ENCODE data around the gene SNCAIP.
"Not testable (repeated sequence)": the region's sequence is repeated elsewhere in the genome, so short reads cannot be mapped to it uniquely, and the experiment has no call there.

Gene SNCAIP

DNA sequence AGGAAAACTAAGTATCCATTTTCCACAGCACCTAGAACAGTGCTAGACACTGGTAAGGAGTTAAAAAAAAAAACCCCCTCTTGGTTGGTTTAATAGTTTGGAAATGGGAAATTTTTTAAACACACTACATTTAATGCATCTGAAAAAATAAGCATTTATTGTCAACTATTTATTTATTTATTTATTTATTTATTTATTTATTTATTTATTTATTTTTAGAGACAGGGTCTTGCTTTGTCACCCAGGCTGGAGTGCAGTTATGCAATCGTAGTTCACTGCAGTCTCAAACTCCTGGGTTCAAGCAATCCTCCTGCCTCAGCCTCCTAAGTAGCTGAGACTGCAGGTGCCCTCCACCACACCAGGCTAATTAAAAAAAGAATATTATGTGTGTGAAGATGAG, 51.6 kb downstream of the SNCAIP start:
- DNase-seq: no peak

DNA sequence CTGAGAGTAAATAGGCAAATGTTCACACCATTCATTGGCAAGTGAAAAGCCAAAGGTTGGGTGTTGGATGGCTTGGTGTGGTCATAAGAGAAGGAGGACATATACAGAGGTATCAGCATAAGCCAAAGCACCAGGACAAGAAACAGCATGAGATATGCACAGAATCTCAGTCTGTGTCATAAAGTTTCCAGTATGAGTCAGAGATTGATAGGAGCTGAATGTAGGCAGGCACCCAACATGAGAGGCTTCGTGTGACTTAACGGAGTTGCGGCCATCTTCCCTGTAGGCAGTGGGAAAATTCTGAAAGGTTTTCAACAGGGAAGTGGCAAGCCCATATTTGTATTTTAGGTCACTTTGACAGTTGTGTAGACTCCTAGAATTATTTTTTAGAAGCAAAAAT, 54.5 kb downstream of the SNCAIP start:
- DNase-seq: peak; percentile 5

GRCh38 chr5:122367456-122367855, 55.4 kb downstream of the SNCAIP start:
- DNase-seq: no peak

DNA sequence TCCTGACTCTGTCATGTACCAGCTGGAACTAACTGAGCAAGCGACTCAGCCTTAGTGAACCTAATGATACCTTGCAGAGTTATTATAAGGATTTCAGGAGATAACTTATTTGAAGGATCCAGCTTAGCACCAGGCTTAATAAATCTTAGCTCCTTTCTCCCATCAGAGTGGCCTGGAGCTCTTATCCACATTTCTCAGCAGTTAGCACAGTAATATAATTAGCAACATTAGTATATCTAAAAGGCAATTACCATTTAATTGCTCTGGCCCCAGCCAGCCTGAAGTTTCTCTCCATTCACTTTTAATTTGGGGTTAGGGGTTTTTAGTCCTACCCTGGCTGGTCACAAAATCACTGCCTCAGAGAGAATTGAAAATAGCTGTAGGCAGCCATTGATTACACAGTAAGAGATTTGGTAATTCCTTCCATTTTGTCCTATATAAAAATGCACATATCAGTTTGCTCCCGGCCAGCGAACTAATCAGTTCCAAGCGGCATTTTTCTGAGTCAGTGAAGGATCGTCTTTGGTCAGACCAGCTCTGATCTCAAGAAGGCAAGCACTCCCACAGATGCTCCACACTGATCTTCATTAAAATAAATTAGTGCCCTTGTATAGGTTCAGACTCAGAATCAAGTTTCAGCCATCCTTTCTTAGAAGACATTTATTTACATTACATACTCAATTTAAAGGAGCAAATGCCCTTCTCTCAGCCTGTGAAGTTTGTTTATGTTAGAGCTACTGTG, 56.6 kb downstream of the SNCAIP start:
- DNase-seq: no peak

GRCh38 chr5:122369253-122369815, 57.3 kb downstream of the SNCAIP start:
- no peak for DNase-seq

- no peak for DNase-seq
Observed at GRCh38 chr5:122371511-122372151, 59.6 kb downstream of the SNCAIP start.

GRCh38 chr5:122374110-122374509, 62.1 kb downstream of the SNCAIP start:
- no peak for DNase-seq

- DNase-seq: no peak
Observed at GRCh38 chr5:122375801-122376200, 63.8 kb downstream of the SNCAIP start.

DNA sequence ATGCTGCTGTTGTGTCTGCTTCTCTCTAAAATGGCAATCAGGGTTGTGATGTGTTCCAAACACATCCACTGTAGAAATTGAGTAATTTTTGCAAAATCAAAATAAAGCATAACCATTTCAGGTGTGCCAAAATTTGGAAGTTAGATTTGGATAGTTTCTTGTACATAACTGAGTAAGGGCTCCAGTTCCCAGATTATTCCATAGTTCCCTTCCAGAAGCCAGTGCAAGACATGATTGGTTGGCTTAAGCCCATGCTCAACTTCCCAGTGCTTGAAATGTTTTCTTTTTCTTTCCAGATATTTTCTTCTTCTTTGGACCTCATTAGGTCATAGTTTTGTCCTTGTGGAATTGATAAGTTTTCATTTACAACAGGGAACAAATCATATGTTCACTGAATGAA, 64.2 kb downstream of the SNCAIP start:
- DNase-seq: no peak

DNA sequence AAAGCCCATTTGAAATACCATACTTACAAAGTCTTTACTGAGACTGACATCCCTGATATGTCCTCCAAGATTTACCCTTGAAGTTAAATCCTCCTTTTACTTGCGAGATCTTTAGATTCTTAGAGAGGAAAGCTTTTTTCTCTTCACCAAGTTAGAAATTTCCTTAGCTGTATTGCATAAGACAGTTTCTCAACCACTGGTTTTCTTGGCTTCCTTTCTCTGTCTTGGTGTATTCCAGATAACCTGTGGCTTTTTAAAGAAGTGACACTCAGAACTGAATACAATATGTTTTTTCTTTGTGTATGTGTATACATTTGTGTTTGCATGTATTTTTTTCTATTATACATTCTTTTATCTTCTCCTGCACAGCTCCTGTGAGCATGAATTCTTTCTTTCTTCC, 65.0 kb downstream of the SNCAIP start:
- no peak for DNase-seq

DNA sequence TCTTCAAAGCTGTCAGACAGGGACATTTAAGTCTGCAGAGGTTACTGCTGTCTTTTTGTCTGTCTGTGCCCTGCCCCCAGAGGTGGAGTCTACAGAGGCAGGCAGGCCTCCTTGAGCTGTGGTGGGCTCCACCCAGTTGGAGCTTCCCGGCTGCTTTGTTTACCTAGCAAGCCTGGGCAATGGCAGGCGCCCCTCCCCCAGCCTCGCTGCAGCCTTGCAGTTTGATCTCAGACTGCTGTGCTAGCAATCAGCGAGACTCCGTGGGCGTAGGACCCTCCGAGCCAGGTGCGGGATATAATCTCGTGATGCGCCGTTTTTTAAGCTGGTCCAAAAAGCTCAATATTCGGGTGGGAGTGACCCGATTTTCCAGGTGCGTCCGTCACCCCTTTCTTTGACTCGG, 70.9 kb downstream of the SNCAIP start:
- DNase-seq: not testable (repeated sequence)

DNA sequence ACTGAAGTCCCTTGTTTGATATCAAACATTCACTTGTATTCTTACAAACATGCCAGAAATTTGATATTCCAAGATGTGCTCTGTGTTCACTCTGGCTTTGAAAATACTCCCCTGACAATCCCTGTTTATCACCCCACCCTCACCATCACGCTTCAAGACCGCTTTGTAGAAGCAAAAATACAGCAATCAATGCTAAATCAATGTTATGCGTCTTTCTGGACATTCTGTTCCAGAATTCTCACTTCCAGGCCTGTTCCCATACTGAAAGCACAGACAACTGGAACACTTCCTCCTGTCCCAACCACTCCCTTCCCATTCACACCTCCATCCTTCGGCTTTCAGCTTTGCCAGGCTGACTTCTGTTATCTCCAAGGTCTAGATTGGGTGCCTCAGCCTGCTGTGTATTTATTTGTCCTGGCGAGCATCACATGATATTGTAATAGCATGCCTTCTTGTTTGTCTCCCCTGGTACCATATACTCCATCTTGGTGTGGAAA, 72.8 kb downstream of the SNCAIP start:
- DNase-seq: no peak

DNA sequence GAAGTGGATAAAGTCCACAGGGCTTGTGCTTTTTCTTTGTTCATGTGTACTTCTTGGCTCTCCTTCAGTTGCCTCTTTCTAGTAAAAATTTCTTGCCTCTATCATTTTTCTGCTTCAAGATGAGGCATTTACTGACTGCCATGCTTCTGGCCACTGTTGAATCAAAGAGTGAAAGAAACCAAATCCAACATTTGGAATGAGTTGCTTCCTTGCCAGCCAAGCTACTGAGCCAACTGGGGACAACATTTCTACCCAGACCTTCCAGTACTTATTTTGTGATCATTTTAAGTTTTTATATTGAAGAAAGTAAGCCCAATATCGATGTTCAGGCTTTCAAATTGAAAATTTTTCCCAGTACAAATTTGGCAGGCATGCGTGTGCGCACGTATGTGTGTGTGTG, 73.2 kb downstream of the SNCAIP start:
- DNase-seq: no peak

DNA sequence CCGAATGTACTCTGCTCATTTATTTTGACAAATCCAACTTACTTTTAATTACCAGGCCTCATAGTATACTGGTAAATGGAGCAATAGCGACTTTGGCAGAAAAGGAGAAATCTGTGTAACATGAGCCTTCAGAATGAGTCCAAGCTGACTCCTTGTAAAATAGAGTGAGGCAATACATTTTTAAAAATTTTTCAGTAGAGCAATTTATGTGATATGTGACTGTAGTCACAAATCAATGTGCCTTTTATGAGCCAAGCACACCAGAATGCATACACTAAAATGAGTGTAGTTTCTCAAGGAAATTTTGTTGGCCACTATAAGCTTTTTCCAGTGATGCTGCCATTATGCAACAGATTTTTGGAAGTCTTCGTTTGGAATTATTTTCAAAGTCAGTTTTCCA, 73.8 kb downstream of the SNCAIP start:
- DNase-seq: no peak

GRCh38 chr5:122390154-122390553, 78.1 kb downstream of the SNCAIP start:
- DNase-seq: no peak

- DNase-seq: no peak
Observed at GRCh38 chr5:122390694-122391093, 78.7 kb downstream of the SNCAIP start.

DNA sequence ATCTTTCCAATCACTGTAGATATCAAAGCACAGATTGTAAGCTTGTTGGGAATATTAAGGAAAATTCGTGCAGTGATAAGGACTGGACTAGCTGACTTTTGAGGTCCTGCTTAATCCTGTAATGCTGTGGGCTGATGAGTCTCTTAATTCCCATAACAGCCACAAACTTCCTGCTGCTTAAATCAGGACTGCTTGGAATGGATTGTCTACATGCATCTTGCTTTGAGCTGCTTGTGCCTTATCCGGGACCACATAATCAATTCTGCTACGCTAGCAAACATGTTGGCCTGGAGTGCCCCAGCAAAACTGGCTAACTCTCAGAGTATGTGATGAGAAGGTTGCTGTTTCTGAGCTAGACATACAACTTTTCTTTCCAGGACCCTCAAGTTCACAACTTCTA, 79.6 kb downstream of the SNCAIP start:
- DNase-seq: no peak

DNA sequence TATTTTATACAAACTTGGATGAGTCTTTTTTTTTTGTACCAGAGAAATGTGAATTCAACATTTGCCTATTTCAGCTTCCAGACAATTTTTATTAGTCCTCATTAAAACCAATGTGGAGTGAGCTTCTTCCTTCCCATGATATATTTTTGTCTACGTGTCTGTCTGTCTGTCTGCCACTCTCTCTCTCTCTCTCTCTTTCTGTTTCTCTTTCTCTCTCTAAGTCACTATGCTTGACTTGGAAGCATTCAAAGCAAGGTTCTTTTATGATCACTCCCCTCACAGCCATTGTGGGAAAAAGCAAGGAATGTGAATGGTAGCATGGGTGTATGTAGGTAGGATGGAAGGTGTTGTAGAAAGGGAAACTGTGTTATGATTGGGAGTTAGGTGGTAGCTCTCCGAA, 80.2 kb downstream of the SNCAIP start:
- no peak for DNase-seq

DNA sequence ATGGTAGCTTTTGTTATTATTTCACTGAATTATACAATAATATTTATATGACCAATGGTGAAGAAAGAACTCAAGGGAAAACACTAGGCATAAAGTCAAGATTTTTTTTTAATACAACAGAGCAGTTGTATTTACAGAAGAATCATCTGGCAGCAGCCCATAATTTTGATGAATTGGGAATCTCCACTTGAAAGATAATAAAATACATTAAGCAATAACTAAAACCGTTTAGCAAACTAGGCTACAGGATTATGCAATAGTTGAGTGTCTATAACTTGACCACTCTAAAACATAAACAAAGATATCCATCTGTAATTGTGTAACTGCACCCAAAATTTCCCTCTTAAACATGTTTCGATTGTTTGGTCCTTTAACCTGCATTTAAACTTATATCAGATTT, 80.8 kb downstream of the SNCAIP start:
- no peak for DNase-seq

GRCh38 chr5:122394284-122394930, 82.4 kb downstream of the SNCAIP start:
- DNase-seq: no peak

DNA sequence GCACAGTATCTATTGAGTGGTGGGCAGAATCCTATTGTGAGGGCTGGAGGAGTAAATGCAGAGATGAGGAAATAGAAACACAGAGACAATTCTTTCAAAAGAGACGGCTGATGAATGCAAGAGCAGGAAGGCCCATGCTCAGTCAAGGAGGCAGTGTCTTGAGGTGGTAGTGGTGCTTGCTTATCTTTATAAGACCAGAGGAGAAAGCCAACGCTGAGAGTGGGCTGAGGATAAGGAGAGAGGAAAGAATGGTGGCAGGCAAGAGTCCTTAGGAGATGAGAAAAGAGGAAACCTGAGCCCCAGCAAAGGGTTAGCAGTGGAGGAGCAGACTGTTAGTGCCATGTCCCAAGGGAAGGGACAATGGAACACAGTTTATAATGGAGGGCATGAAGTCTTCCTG, 86.0 kb downstream of the SNCAIP start:
- no peak for DNase-seq

- DNase-seq: no peak
Observed at GRCh38 chr5:122400341-122400740, 88.3 kb downstream of the SNCAIP start.

DNA sequence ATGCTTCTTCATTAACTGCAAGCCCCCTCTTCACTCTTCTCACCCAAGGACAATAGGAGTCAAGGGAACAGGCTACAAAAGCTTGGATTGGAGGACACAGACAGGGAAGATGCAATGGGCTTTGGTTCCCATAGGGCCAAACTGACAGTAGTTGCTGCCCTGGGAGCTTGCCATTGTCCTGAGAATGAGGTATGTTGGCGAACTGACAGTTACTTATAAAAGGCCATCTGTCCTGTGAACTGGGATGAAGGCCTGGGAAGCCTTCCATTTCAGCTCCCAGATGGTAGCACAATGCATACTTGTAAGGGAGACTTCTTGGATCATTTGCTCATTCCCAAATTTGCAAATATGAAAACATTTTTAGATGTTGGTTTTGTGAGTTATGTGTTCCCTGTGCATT, 88.9 kb downstream of the SNCAIP start:
- DNase-seq: no peak

All from activated CD4-positive, alpha-beta T cell treated with anti-CD3 and anti-CD28 coated beads, Interleukin-2, Interleukin-6, amounts not matched to agents 100 ng/mL and 50 ng/mL, durations not matched to agents 16 hours and 8 hours (primary cell).